Neural cell (in vitro differentiated cells): ENCODE measurements around the gene S100PBP.

Source experiments
- CTCF ChIP-seq: fragments of 450-650 bp; IDR thresholded peaks from 2 replicates; pipeline ENCODE4 v1.5.1; 2014; ENCODE audit warnings: antibody characterized with exemption, mild to moderate bottlenecking, moderate library complexity; ENCODE audit not compliant: poor library complexity, severe bottlenecking
- EP300 ChIP-seq: fragments of 450-650 bp; conservative IDR thresholded peaks from 2 replicates; pipeline ENCODE4 v1.6.1; 2014; ENCODE audit warnings: antibody characterized with exemption, mild to moderate bottlenecking, moderate library complexity; ENCODE audit not compliant: poor library complexity, severe bottlenecking
- EZH2 ChIP-seq: fragments of 200-600, 300-800 bp; shearing (Covaris generic), sonication (generic); IDR thresholded peaks from 2 replicates; pipeline ENCODE4 v1.6.1; 2014; ENCODE audit warnings: antibody characterized with exemption, low read length, borderline replicate concordance, mild to moderate bottlenecking; ENCODE audit not compliant: insufficient read depth, poor library complexity, severe bottlenecking
- MXI1 ChIP-seq: fragments of 450-650 bp; conservative IDR thresholded peaks from 2 replicates; pipeline ENCODE4 v1.6.1; 2014; ENCODE audit warnings: antibody characterized with exemption, mild to moderate bottlenecking; ENCODE audit not compliant: poor library complexity, severe bottlenecking
- POLR2AphosphoS5 ChIP-seq: IDR thresholded peaks from 2 replicates; pipeline ENCODE4 v1.6.1; 2012
- RAD21 ChIP-seq: fragments of 450-650 bp; conservative IDR thresholded peaks from 2 replicates; pipeline ENCODE4 v1.6.1; 2014; ENCODE audit warnings: antibody characterized with exemption, mild to moderate bottlenecking, moderate library complexity
- SMC3 ChIP-seq: fragments of 450-650 bp; conservative IDR thresholded peaks from 2 replicates; pipeline ENCODE4 v1.6.1; 2014; ENCODE audit warnings: antibody characterized with exemption, mild to moderate bottlenecking, moderate library complexity; ENCODE audit not compliant: poor library complexity
- TAF1 ChIP-seq: IDR thresholded peaks from 2 replicates; pipeline ENCODE4 v1.6.1; 2012; ENCODE audit warnings: low read depth
- TF ChIP-seq, protein P1 (sequence below): IDR thresholded peaks from 2 replicates; pipeline ENCODE4 v1.6.1; 2012; ENCODE audit warnings: borderline replicate concordance

GRCh38 chr1:32897082-32898049 is 79.9 kb downstream of the S100PBP start:
- no peak for TF ChIP-seq EZH2
- no peak for TF ChIP-seq CTCF
- no peak for TF ChIP-seq POLR2AphosphoS5
- no peak for TF ChIP-seq TAF1
- no peak for TF ChIP-seq EP300
- TF ChIP-seq RAD21 = no peak
- no peak for TF ChIP-seq MXI1
- TF ChIP-seq, protein P1, sequence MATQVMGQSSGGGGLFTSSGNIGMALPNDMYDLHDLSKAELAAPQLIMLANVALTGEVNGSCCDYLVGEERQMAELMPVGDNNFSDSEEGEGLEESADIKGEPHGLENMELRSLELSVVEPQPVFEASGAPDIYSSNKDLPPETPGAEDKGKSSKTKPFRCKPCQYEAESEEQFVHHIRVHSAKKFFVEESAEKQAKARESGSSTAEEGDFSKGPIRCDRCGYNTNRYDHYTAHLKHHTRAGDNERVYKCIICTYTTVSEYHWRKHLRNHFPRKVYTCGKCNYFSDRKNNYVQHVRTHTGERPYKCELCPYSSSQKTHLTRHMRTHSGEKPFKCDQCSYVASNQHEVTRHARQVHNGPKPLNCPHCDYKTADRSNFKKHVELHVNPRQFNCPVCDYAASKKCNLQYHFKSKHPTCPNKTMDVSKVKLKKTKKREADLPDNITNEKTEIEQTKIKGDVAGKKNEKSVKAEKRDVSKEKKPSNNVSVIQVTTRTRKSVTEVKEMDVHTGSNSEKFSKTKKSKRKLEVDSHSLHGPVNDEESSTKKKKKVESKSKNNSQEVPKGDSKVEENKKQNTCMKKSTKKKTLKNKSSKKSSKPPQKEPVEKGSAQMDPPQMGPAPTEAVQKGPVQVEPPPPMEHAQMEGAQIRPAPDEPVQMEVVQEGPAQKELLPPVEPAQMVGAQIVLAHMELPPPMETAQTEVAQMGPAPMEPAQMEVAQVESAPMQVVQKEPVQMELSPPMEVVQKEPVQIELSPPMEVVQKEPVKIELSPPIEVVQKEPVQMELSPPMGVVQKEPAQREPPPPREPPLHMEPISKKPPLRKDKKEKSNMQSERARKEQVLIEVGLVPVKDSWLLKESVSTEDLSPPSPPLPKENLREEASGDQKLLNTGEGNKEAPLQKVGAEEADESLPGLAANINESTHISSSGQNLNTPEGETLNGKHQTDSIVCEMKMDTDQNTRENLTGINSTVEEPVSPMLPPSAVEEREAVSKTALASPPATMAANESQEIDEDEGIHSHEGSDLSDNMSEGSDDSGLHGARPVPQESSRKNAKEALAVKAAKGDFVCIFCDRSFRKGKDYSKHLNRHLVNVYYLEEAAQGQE = no peak
- no peak for TF ChIP-seq SMC3
